Lower lobe of right lung (tissue), 2 donors: ENCODE data around the gene USP28. TPM values are rescaled to one million over a fixed set of nuclear protein-coding genes. Genes with fewer than 3 reads are reported as not detected.
A peak's percentile ranks its signal among the peaks of the same experiment; 100 is the strongest.

Source experiments
- ATAC-seq, 2 donors: fragments of 200-7000 bp; cut with Tn5 transposase; one replicate each; pipeline ENCODE4 v1.9.1; 2020 to 2022; ENCODE audit warnings: mild to moderate bottlenecking in 2 of 2, moderate library complexity in 2 of 2
- DNase-seq: peaks from one replicate; pipeline ENCODE4 v3.0.0-alpha.2; 2020
- H3K27ac ChIP-seq: fragments of 200-600 bp; one replicate; pipeline ENCODE4 v1.8.0; 2022
- H3K27me3 ChIP-seq: fragments of 200-600 bp; one replicate; pipeline ENCODE4 v1.8.0; 2022; ENCODE audit warnings: low read depth
- H3K36me3 ChIP-seq: fragments of 200-600 bp; one replicate; pipeline ENCODE4 v1.8.0; 2022; ENCODE audit warnings: mild to moderate bottlenecking
- H3K4me1 ChIP-seq: fragments of 200-600 bp; one replicate; pipeline ENCODE4 v1.8.0; 2022
- H3K4me3 ChIP-seq: fragments of 200-600 bp; one replicate; pipeline ENCODE4 v1.8.0; 2022; ENCODE audit warnings: mild to moderate bottlenecking
- H3K9me3 ChIP-seq: fragments of 200-600 bp; one replicate; pipeline ENCODE4 v1.8.0; 2022
- CTCF ChIP-seq: fragments of 200-600 bp; IDR thresholded peaks from one replicate; pipeline ENCODE4 v1.8.0; 2022; ENCODE audit warnings: antibody characterized with exemption, mild to moderate bottlenecking
- intact Hi-C: fragments of 100-400 bp; cut with DNase I; formaldehyde crosslinking; loops from one replicate; pipeline ENCODE4 v1.11.0; 2022
- total RNA-seq: library from RNA; stranded (reverse); fragmentation: NEBNext Ultra II Directional; extraction: Animal tissue kit (Norgen Biotek cat#: 25700); gene quantifications from one replicate; pipeline ENCODE4 v1.2.1, GENCODE V29; 2021
- donor health status: DM: no; HTN: yes; CAD: no; lungs with severe emphysema.

The USP28 gene
- total RNA-seq, 1 donor from 2014 or later, result 28.0 TPM

- DNase-seq, result no peak
- Histone ChIP-seq H3K4me3 (no peak overlapping the region), H3K36me3 (no peaks in the 10 kb centered on the region), H3K27ac (no peak overlapping the region), H3K27me3 (no peaks in the 10 kb centered on the region), H3K9me3 (no peaks in the 10 kb centered on the region), H3K4me1 (no peaks in the 10 kb centered on the region)
- intact Hi-C loops, result no loop called here
- ATAC-seq, result no peak
- TF ChIP-seq CTCF, result no peak
These were observed 93.7 kb downstream of the USP28 start for GRCh38 chr11:113781682-113782081.

- DNase-seq (no peak), ATAC-seq (no peak)
- Histone ChIP-seq H3K9me3 (no peaks in the 10 kb centered on the region), H3K36me3 (no peaks in the 10 kb centered on the region), H3K4me3 (no peak within 1 kb of the TSS), H3K27ac (no peak within 1 kb of the TSS), H3K4me1 (no peaks in the 10 kb centered on the region), H3K27me3 (no peaks in the 10 kb centered on the region)
- intact Hi-C loops, result no loop called here
- no peak for TF ChIP-seq CTCF
These were observed 95.9 kb downstream of the USP28 start, which contains the start of gene CLDN25 for GRCh38 chr11:113779496-113779895. CLDN25 (plus strand) TSS chr11:113779796; CDS start chr11:113779796, 0 bp downstream.

GRCh38 chr11:113778111-113778910 is 97.1 kb downstream of the USP28 start:
- Histone ChIP-seq H3K4me3 (no peak overlapping the region), H3K4me1 (peaks cover 5% of the 10 kb centered on the region), H3K27ac (no peak overlapping the region), H3K27me3 (no peaks in the 10 kb centered on the region), H3K36me3 (no peaks in the 10 kb centered on the region), H3K9me3 (no peaks in the 10 kb centered on the region)
- TF ChIP-seq CTCF, result no peak
- ATAC-seq, result no peak
- no peak for DNase-seq
- intact Hi-C loops, result no loop called here

GRCh38 chr11:113774174-113774503 is 101.2 kb downstream of the USP28 start:
- Histone ChIP-seq H3K9me3 (no peaks in the 10 kb centered on the region), H3K27ac (peak overlapping the region; percentile 78), H3K4me3 (peak overlapping the region; percentile 80), H3K27me3 (no peaks in the 10 kb centered on the region), H3K4me1 (peaks cover 20% of the 10 kb centered on the region), H3K36me3 (peaks cover 6% of the 10 kb centered on the region)
- ATAC-seq (no peak), DNase-seq (no peak)
- intact Hi-C loops, result no loop called here
- TF ChIP-seq CTCF, result no peak

GRCh38 chr11:113773416-113774173 is 101.8 kb downstream of the USP28 start, which contains the start of gene ZW10:
ZW10 (minus strand) TSS chr11:113773692; CDS start chr11:113773666, 26 bp downstream.
- peak within 1 kb of the TSS; percentile 80 for H3K4me3 ChIP-seq
- peak within 1 kb of the TSS; percentile 78 for H3K27ac ChIP-seq
- peaks cover 20% of the 10 kb centered on the region for H3K4me1 ChIP-seq
- H3K36me3 ChIP-seq, result peaks cover 9% of the 10 kb centered on the region
- intact Hi-C loops, result no loop called here
- TF ChIP-seq CTCF, result peak; percentile 77
- H3K27me3 ChIP-seq, result no peaks in the 10 kb centered on the region
- peak; percentile 98 for DNase-seq
- no peaks in the 10 kb centered on the region for H3K9me3 ChIP-seq
- ATAC-seq, result peak; percentile 99 to 100
